Activated T-cell treated with anti-CD3 and anti-CD28 coated beads for 24 hours (primary cell): ENCODE data around the gene IKZF1.

Experiments used
- DNase-seq: peaks from one replicate; pipeline ENCODE4 v3.0.0-alpha.2; 2020; ENCODE audit warnings: low read depth

The IKZF1 gene

DNA sequence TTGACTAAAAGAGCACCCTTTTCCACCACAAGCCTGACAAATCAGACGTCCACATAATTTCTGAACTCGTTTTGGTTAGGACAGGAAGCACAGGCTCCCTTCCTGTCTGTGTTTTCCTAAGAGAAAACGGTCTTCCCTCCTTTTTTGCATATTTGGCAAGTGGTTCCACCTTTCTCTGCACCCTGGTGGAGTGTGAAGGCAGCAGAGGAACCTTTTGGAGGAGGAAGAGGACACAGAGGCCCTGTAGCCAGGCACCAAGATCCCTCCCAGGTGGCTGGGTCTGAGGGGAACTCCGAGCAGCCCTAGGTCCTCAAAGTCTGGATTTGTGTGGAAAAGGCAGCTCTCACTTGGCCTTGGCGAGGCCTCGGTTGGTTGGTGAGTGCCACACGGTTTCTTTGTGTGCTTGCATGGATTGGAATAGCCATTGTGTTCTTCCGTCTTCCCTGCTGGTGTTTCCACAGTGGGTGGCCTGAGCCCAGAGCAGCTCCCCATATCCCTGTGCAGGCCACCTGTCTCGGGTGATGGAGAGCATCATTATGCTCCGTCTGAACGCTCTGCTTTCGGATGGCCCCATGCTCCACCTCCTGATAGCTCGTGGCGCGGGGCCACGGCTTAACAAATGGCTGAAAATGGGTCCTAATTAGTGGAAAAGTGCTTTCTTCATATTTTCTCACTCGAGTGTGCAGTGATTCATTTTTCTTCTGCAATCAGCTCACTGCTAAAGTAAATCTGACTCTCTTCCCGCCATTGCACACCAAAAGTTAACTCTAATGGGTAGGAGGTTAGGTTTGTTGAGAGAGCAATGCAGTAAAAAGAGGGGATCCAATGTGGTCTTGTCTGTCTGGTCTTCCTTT, 4.2 kb downstream of the IKZF1 start:
- no peak for DNase-seq

DNA sequence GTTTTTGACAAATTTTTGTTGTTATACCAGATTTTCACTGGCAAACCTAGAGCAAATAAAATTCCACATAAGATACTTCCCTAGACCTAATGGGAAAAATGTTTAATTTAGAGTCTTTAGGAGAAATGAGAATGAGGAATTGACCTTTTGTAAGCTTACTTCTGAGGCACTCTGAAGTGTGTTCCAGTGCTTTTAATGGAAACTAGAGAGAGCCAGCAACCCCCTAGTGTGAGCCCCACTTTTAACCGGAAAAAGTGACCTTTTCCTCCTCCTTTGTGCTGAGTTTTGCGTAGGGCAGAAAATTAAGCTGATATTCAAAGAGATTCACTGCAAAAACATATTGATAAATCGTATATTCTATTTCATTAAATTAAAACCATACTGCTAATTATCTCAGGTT, 5.2 kb downstream of the IKZF1 start:
- DNase-seq, result no peak

DNA sequence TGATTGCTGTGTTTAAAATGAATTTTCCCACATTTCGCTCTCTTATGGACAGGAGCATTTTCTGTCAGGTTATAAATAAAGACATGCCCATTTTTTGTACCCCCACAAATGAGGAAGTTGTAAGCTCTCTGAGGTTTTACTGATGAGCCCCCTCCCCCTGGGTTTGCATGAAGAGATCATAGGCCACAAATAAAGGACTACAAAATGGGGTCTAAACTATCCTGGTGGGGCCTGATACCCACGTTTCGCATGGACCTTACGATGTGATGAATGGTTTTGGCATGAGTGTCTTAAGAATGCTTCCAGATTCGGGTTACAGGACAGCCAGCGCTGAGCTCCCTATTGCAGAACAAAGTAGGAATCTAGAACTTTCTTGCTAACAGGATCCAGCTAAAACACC, 5.8 kb downstream of the IKZF1 start:
- no peak for DNase-seq

DNA sequence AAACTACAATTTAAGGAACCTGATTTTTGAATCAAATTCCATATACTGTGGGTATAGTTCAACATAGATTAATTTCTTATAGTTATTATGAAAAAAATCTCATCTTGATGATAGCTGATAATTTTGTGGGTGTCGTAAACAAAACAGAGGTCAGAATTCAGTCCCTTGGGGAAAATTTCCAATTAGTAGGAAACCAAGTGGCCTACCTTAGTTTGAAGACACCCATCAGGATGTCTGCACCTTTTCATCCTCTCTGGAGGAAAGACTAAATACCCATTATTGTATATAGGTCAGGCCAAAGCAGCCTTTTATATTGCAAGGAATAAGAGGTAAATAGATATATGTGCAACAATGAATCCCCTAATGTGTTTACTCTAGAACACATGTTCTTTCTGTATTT, 6.4 kb downstream of the IKZF1 start:
- no peak for DNase-seq

DNA sequence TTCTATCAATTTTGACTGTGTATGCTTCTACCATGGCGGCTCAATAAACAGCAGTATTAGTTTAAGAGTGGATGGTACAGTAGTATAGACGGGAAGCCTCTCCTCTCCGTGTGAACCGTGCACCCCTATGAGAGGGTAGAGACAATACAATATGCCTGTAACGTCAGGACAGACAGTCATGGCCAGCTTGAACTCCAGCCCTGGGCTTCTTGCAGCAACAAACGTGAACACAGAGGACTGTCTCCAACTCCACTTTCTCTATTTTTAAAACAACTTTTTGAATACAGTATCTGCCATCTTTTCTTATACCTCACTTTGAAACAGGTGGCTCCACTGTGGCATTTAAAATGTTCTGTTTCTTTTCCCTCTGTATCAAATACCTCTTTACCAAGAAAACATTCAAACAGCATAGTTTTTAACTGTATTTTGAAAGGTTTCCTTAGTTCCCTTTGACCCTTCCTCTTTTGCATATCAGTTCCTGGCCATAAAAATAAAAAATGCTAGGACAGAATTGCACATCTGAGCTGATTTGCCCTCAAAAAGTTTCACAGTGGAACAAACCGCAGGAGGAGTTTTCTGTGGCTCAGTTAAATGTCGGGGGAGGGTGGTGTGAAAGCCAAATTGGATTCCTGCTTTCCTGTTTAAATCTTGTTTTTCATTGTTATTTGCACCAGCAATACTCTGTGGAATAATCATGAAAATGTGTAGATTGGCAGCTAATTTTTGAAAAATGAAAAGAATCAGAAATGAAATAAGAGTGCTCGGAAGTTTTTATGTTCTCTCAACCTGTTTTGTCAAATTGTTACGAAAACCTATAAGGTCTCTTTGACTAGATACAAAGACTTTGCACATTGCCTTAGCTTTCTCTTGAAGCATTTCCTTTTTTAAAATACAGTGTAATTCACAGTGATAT, 8.0 kb downstream of the IKZF1 start:
- DNase-seq, result no peak

DNA sequence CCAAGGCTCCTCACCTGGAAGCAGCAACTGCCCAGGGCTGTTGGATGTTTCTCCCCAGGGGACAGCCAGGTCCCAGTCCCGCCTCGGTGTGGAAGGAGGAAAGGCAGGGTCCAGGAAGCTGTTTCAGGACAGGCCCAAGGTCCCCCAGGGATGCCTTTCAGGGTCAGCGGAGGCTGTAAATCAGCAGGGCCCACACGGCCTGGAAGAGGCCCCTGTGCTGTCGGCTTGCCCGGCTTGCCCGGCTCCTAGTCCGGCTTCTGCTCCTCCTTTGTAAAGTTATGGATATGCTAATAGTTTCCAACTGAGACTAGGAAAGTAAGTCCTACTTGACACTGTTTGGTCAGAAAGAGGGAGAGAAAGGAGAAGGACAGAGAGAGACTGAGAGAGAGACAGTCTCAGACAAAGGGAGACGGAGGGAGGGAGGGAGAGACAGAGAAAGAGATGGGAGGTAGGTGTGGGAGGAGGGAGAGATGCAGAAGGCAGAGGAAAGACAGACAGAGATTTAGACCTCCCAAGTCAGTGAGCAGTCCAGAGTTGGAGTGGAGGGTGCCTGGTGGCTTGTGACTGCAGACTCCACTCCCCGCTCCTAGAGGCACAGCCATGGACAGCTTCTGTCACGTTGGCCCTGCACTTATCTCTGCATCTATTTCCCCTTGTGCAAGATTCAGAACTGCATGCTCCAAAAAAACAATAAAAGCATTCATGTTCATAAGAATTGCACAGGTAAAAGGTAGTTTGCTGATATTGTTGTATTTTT, 10.5 kb downstream of the IKZF1 start:
- no peak for DNase-seq

DNA sequence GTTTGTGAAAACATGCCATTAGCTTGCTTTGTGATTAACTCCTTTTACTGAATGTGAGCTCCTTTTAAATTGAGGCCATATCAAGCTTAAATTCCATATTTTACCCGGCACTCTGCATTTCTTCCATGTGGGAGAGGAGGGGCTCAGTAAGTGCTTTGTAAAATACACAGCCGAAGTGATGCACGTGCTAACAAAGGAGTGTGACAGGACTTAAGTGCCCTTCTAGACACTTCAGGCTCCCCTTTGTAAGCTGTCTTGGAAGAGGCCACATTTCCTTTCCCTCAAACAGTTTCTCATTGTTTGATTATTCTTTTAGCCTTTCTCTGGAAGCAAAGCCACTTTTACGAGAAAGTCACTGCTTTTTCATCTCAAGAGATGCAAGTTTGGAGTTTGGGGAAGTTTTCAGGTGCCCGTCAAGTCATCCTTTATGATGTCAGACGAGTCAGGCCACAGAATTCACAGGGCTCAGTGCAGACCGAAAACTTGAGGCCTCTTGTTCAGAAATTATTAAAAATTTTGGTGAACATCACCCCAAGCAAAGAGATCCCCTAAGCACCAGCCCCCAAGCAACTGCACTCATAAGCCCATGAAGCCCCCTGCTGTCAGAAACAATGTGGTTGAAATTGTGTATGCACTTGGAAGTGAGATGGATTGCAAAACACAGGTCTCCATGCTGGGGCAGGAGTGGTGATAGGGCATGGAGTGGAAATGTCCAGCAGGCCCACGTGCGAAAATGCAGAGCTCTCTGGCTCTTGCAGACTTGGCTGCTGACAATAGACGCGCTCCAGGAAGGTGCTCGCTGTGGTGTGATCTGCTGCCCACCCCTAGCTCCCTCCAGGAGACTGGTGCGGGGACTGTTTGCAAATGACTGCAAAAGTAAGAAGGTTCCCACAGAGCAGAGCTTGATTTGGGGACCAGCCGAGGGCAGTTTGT, 11.5 kb downstream of the IKZF1 start:
- DNase-seq, result no peak

DNA sequence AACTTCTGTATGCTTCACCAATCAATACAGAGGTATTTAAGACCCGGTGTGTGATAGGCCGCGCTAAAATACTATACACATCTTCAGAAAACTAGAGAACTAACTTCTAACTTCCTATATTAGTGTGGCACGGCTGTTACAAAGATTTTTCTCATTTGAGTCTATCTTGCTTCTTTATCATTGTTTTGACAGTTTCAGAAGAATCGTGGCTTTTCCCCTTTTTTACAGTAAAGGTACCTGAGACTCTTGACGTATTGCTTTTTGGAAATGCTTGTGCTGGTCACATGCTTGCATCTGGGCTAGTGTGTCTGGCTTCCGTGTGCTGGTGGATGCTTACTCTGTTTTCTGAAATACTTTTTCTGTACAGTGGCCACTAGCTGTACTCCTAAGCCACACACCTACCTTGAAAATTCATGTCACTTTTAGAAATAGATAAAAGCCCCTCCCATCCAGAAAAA, 12.7 kb downstream of the IKZF1 start:
- no peak for DNase-seq

DNA sequence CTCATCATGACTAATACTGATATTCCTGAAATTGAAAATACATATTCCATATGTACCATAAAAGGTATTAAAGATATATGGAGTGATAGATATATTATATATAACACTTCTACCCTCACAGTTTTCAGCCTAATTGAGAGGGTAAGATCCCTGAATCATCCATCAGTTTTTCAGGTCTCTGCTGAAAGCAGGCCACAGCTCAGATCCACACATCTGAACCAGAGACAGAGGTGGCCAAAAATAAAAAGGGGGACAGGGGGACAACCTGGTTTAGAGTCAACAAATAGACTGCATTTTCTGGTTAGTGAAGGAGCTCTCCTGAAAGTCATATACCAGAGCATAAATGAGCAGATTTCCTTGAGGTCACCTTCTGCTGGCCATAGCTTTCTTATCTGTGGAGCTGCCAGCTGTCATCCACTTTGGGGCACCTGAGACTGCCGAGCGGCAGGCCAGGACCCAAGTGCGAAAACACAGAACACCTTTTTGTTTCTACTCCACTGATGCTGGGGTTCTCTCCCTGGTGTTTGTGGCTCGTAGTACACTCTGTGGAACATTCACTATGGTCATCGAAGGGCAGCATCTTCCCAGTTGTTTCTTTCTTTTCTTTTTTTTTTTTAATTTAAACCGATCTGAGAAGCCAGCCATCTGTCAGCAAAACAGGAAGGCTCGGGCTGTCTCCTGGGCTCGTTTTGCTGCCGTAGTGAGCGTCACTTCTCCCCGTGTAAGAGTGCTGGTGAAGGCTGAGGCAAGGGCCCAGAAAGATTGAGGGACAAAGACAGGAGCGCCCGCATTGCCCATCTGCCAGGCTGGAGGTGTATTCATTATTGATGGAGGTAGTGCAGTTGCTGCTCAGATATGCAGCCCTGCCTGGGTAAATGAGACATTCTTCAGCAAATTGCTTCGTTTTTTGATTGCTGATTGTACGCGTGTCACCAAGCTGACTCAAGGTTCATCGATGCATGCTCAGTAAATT, 13.5 kb downstream of the IKZF1 start:
- no peak for DNase-seq

DNA sequence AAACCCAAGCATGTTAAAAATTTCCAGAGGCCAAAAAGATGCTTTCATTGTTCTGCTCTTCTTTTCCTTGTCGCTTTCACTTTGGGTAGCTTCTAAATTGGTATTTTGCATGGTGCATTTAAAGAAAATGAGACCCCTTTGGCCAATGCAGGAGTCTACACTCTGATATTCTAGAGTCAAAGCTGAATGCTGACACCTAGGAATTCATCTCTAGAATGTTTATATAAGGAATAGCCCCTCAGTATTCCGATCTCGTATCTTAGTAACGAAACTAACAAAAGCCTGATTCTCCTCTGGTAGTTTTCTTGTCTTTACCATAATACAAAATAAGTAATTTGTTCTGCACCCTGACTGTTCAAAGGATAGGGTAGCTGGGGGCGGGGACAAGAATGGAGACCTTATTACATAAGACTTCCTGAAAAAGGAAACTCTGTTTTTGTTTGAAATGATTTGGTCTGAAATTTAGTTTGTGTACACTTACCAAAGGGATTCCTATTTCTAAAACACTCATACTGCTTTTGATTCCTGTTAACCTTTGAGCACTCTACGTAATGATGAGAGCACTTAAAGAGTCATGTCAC, 17.1 kb downstream of the IKZF1 start:
- no peak for DNase-seq

DNA sequence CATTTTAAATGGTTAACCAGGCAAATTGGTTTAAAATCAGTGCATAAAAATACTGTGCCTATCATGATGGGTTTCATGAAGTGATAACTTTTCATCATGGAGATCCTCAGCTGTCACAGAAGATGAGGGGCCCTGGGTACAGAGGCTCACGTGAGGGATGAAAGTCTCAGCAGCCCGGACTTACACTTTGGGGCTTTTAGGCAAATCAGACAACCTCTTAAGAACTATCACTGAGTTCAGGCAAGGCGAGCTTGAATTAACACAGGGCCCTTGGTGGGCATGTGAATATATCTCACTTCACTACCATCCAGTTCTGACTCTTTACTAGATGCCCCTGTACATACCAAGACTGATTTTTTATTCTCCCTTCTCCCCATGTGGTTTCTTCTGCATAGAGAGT, 19.6 kb downstream of the IKZF1 start:
- DNase-seq, result no peak

DNA sequence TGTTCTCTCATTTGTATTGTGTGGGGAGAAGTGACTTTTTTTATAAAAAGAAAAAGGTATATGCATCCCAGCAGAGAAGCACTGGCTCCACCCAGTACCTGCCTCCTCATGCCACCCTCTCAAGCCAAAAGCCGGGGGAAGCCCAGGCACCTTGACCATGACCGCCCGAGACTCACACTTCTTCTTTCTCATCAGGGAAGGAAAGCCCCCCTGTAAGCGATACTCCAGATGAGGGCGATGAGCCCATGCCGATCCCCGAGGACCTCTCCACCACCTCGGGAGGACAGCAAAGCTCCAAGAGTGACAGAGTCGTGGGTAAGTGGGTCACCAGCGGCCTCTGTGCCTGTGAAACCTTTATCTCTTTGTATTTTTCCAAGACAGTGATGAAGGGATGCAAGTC, 22.9 kb downstream of the IKZF1 start:
- DNase-seq, result no peak

DNA sequence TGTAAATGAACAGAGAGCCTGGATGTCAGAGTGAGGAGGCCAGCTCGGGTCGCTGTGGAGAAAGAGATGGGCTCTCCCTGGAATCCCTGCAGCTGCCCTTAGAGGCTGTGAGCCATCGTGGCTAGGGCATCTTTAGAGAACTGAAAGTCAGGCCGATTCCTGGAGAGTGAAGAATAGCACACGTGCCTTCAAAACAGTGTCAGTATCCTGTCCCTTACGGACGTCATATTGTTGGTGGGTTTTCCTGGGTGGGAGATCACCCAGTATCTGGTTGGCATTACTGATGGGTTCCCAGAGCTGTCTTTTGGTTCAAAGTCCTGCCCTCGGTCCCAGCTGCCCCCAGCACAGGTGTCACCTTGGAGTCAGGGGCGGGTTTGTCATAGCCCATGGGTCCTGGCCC, 25.3 kb downstream of the IKZF1 start:
- DNase-seq, result no peak

DNA sequence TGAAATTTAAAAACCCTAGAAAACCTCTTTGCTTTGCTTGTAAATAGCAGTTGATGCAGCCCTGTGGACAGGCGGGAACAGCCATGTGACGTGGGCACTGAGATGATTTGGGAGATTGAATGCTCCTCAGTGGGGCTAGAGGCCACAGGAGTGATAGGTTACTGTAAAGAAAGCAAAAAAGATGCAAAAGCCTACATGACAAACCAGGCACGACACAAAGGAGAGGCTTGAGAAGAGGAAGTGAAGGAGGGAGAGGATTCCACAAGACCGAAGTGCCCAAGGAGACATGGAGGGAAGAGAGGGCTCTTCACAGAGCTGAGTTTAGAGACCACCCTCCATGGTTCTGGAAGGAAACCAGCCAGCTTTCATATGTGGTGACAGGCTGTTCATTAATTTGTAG, 25.7 kb downstream of the IKZF1 start:
- DNase-seq, result no peak

DNA sequence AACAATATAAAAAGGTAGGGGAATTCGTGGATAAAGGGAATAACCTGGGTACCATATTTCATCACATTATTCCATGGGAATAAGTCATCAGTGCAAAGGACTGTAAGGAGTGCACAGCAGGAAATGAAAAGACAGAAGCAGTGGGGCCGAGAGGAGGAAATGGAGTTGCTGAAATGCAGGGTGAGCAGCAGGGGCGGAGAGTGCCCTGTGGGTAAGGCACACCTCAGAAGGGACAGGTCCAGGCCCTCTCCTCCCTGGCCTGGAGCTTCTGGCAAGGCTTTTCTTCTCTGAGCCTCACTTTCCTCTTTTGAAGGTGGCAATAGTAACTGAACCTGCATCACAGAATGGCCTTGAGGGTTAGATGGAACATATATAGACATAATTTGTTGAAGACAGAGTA, 26.2 kb downstream of the IKZF1 start:
- no peak for DNase-seq

DNA sequence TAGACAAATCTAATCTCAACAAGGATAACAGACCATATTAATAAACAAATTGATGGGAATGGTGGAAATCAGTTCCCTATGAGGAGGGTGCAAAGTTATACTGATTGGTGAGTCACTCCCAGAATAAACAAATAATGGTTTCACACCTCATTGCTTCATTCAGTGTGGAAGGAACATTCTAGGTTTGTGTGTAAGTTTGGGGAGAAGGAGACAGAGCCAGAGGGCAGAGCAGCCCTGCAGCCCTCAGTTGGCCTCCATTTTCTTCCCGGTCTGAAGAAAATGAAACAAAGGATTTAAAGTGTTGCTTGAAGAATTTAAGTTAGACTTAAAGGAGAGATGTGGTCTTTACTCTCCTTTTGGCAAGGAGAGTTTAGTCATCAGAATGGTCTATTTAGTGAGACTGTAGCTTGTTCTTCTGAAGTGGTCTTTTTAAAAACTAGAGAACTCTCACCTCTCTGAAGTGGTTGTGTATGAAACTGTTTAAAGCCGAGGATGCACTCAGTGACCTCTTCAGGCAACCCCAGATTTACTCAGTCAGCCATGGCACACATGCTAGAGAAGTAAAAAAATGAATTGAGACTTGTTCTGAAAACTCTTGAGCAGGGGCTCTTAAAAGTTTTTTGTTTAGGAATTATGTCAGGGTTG, 27.2 kb downstream of the IKZF1 start:
- DNase-seq, result no peak

DNA sequence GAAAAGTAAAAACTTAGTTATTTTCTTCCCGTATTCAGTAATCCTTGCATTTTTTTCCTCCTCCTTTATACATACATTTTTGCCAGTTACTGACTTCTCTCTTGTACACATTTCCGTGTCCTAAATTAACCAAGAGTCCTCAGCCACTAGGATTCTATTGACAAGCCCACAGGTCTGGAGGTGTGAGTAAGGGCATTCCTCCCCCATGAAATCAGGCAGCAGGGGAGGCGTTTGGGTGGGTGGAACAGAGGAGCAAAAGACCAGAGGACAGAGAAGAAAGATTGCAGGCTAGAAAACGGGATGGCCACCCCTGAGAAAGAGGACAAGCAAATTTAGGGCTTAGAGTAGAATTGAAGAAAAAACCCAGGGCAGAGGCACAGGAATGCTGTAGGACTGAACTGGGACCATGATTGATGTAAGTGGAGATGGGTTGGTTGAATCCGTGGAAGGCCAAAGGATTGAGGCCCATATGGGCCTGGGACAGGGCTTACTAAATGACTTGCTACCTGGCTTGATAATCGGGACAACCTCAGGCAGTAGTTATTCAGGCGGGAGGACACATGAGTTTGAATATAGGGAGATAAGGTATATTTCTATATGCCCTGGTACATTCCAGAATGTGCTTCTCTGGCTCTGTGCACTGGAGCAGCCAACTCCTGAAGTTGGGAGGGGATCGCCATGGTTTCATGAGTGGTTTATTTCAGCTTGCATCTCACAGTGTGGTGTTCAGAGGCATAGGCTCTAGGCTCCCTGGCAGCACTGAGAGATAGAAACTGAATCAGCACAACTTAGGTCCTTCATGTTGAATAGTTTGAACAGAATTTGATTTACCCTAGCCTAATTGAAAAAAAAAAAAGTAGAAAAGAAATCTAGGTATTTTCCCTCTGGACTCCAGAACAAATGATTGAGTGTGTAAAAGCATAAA, 28.0 kb downstream of the IKZF1 start:
- no peak for DNase-seq

DNA sequence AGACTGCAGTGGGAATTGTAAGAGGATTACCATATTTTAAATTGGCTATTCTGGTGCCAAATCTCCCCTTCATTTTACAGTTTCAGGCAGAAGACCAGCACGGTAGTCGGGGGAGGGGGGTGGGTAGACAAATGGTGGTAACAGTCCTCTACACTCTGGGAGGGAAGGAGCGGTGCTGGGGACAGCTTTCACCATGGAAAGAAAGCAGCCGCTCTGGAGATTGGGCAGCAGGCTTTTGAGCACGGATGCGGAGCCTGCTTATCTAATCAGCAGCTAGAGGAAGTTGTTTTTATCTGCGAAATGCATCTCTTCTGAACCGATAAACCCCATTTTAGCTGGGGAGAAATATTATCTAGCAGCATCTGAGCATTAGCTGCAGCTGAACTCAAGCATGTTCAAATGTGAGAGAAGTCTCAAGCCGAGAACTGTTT, 28.7 kb downstream of the IKZF1 start:
- no peak for DNase-seq
